ENCODE measurements around the gene SBSN. TPM values are rescaled to one million over a fixed set of nuclear protein-coding genes. Genes with fewer than 3 reads are reported as not detected.

Gene SBSN
- total RNA-seq, 1 donor: not detected

- H3K4me3 ChIP-seq (ENCODE audit: low read depth, low read length): no peak overlapping the region
- peak; percentile 90 for DNase-seq (ENCODE audit: low read depth)
- TF ChIP-seq CTCF (IDR thresholded peaks at IDR 0.05; ENCODE audit: insufficient read depth, low read depth, low read length): no peak
Measured at GRCh38 chr19:35518313-35518712, 9.8 kb downstream of the SBSN start.

GRCh38 chr19:35517342-35517741, 10.8 kb downstream of the SBSN start:
- DNase-seq (ENCODE audit: low read depth): no peak
- no peak overlapping the region for H3K4me3 ChIP-seq (ENCODE audit: low read depth, low read length)
- no peak for TF ChIP-seq CTCF (IDR thresholded peaks at IDR 0.05; ENCODE audit: insufficient read depth, low read depth, low read length)

- TF ChIP-seq CTCF (IDR thresholded peaks at IDR 0.05; ENCODE audit: insufficient read depth, low read depth, low read length): no peak
- DNase-seq (ENCODE audit: low read depth): no peak
- no peak overlapping the region for H3K4me3 ChIP-seq (ENCODE audit: low read depth, low read length)
Measured at GRCh38 chr19:35516310-35516709, 11.8 kb downstream of the SBSN start.

GRCh38 chr19:35514282-35514809, 13.8 kb downstream of the SBSN start:
- DNase-seq (ENCODE audit: low read depth): peak; percentile 40
- TF ChIP-seq CTCF (IDR thresholded peaks at IDR 0.05; ENCODE audit: insufficient read depth, low read depth, low read length): no peak
- H3K4me3 ChIP-seq (ENCODE audit: low read depth, low read length): no peak overlapping the region

- TF ChIP-seq CTCF (IDR thresholded peaks at IDR 0.05; ENCODE audit: insufficient read depth, low read depth, low read length): no peak
- peak; percentile 56 for DNase-seq (ENCODE audit: low read depth)
- no peak within 1 kb of the TSS for H3K4me3 ChIP-seq (ENCODE audit: low read depth, low read length)
Measured at GRCh38 chr19:35513628-35514281, 14.4 kb downstream of the SBSN start, which contains the start of gene DMKN. DMKN (minus strand) TSS chr19:35513649; CDS start chr19:35513475, 174 bp downstream.

- DNase-seq (ENCODE audit: low read depth): no peak
- no peak for TF ChIP-seq CTCF (IDR thresholded peaks at IDR 0.05; ENCODE audit: insufficient read depth, low read depth, low read length)
- H3K4me3 ChIP-seq (ENCODE audit: low read depth, low read length): no peak overlapping the region
Measured at GRCh38 chr19:35512831-35513627, 15.1 kb downstream of the SBSN start.

Measured in fibroblast of villous mesenchyme (primary cell).